ENCODE data around the gene CLPTM1L.

The CLPTM1L gene

DNA sequence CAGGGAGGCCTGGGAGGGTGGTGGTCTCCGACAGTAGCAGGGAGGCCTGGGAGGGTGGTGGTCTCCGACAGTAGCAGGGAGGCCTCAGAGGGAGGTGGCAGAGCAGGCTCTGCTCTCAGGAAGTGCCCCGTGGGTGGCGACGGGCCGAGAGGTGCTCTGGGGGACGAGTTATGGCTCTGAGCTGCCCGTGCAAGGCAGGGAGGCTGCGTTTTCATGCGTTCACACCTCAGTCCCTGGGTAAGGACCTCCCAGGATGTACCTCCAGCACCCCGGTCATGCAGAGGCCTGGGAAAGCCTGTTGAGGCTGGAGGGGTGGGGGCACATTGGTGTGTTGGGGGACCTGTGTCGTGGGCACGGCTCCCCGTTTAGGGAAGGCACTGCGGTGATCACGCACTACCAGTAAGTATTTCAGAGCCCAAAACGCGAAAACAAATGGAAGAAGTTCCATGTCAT lies 37.4 kb upstream of the CLPTM1L start:
- no peaks in the 10 kb centered on the region for H3K9me3 ChIP-seq (ENCODE audit: low read depth, low read length)
- no peak for TF ChIP-seq EZH2 (IDR thresholded peaks at IDR 0.05)
- no peak for TF ChIP-seq FOXP2 (optimal IDR thresholded peaks at IDR 0.05; ENCODE audit: control extremely low read depth, extremely low read length, insufficient read depth)
- no peak for TF ChIP-seq POLR2AphosphoS5 (IDR thresholded peaks at IDR 0.05; ENCODE audit: borderline replicate concordance, low read depth, low read length)
- no peak for DNase-seq (ENCODE audit: low read depth, low spot score)
- no peak overlapping the region for H3K9ac ChIP-seq (ENCODE audit: insufficient read length)
- no peaks in the 10 kb centered on the region for H3K36me3 ChIP-seq (ENCODE audit: insufficient read depth, low read length)
- H3K4me3 ChIP-seq, result no peak overlapping the region
- H3K27ac ChIP-seq, result no peak overlapping the region

DNA sequence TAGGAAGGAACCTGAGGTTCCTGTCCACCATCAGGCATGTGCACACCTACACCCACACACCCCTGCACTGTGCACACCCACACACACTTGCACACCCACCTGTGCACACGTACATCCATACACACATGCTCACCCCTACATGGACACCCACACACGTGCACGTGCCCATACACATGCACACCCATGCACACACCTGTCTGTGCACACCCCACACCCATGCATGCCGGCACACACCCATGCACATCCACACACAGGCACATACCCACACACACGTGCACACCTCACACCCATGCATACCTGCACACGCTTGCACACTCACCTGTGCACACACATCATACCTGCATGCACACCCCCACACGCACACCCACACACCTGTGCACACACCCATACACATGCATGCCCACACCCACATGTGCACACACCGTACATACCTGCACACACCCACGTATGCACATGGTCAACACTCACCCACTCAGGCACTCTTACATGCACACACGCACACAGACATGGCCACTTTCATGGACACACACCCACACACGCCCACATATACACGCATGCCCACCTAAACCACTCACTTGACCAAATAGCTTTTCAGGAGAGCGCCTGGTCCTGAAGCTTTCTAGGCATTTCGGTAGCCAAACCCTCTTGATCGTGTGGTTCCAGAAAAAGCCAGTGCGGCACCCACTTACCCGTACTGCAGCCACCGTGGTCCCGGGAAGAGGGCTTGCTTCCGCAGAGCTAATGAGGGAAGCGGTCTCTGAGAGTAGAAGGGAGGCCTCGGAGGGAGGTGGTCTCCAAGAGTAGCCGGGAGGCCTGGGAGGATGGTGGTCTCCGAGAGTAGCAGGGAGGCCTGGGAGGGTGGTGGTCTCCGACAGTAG lies 36.7 kb upstream of the CLPTM1L start:
- Histone ChIP-seq H3K9me3 (ENCODE audit: low read depth, low read length) (no peaks in the 10 kb centered on the region), H3K27ac (no peak overlapping the region), H3K9ac (ENCODE audit: insufficient read length) (no peak overlapping the region), H3K4me3 (no peak overlapping the region), H3K36me3 (ENCODE audit: insufficient read depth, low read length) (no peaks in the 10 kb centered on the region)
- TF ChIP-seq POLR2AphosphoS5 (IDR thresholded peaks at IDR 0.05; ENCODE audit: borderline replicate concordance, low read depth, low read length), result no peak
- TF ChIP-seq EZH2 (IDR thresholded peaks at IDR 0.05), result no peak
- no peak for TF ChIP-seq FOXP2 (optimal IDR thresholded peaks at IDR 0.05; ENCODE audit: control extremely low read depth, extremely low read length, insufficient read depth)
- no peak for DNase-seq (ENCODE audit: low read depth, low spot score)

- no peaks in the 10 kb centered on the region for H3K9me3 ChIP-seq (ENCODE audit: low read depth, low read length)
- no peak for DNase-seq (ENCODE audit: low read depth, low spot score)
- TF ChIP-seq EZH2 (IDR thresholded peaks at IDR 0.05) (no peak), POLR2AphosphoS5 (IDR thresholded peaks at IDR 0.05; ENCODE audit: borderline replicate concordance, low read depth, low read length) (no peak), FOXP2 (optimal IDR thresholded peaks at IDR 0.05; ENCODE audit: control extremely low read depth, extremely low read length, insufficient read depth) (no peak)
- H3K27ac ChIP-seq, result no peak overlapping the region
- H3K36me3 ChIP-seq (ENCODE audit: insufficient read depth, low read length), result no peaks in the 10 kb centered on the region
- H3K9ac ChIP-seq (ENCODE audit: insufficient read length), result no peak overlapping the region
- H3K4me3 ChIP-seq, result no peak overlapping the region
These were observed 36.0 kb upstream of the CLPTM1L start for GRCh38 chr5:1380910-1381309.

- DNase-seq (ENCODE audit: low read depth, low spot score), result no peak
- no peak for TF ChIP-seq POLR2AphosphoS5 (IDR thresholded peaks at IDR 0.05; ENCODE audit: borderline replicate concordance, low read depth, low read length)
- no peak for TF ChIP-seq FOXP2 (optimal IDR thresholded peaks at IDR 0.05; ENCODE audit: control extremely low read depth, extremely low read length, insufficient read depth)
- no peak for TF ChIP-seq EZH2 (IDR thresholded peaks at IDR 0.05)
- no peak overlapping the region for H3K27ac ChIP-seq
- H3K9ac ChIP-seq (ENCODE audit: insufficient read length), result no peak overlapping the region
- H3K36me3 ChIP-seq (ENCODE audit: insufficient read depth, low read length), result no peaks in the 10 kb centered on the region
- no peak overlapping the region for H3K4me3 ChIP-seq
- no peaks in the 10 kb centered on the region for H3K9me3 ChIP-seq (ENCODE audit: low read depth, low read length)
These were observed 35.3 kb upstream of the CLPTM1L start for GRCh38 chr5:1380011-1380817.

- H3K27ac ChIP-seq, result no peak overlapping the region
These were observed 34.2 kb upstream of the CLPTM1L start for GRCh38 chr5:1378866-1379659.

GRCh38 chr5:1378096-1378495 lies 33.2 kb upstream of the CLPTM1L start:
- TF ChIP-seq FOXP2 (optimal IDR thresholded peaks at IDR 0.05; ENCODE audit: control extremely low read depth, extremely low read length, insufficient read depth), result no peak
- no peak for TF ChIP-seq POLR2AphosphoS5 (IDR thresholded peaks at IDR 0.05; ENCODE audit: borderline replicate concordance, low read depth, low read length)
- no peak for TF ChIP-seq EZH2 (IDR thresholded peaks at IDR 0.05)
- Histone ChIP-seq H3K9me3 (ENCODE audit: low read depth, low read length) (no peaks in the 10 kb centered on the region), H3K27ac (no peak overlapping the region), H3K36me3 (ENCODE audit: insufficient read depth, low read length) (no peaks in the 10 kb centered on the region), H3K4me3 (no peak overlapping the region), H3K9ac (ENCODE audit: insufficient read length) (no peak overlapping the region)
- DNase-seq (ENCODE audit: low read depth, low spot score), result no peak

More at GRCh38 chr5:1378866-1379659, 34.2 kb upstream of the CLPTM1L start:
- H3K9ac ChIP-seq (ENCODE audit: insufficient read length), result no peak overlapping the region
- DNase-seq (ENCODE audit: low read depth, low spot score), result no peak
- no peak for TF ChIP-seq FOXP2 (optimal IDR thresholded peaks at IDR 0.05; ENCODE audit: control extremely low read depth, extremely low read length, insufficient read depth)
- no peak for TF ChIP-seq POLR2AphosphoS5 (IDR thresholded peaks at IDR 0.05; ENCODE audit: borderline replicate concordance, low read depth, low read length)
- TF ChIP-seq EZH2 (IDR thresholded peaks at IDR 0.05), result no peak
- H3K4me3 ChIP-seq, result no peak overlapping the region
- no peaks in the 10 kb centered on the region for H3K9me3 ChIP-seq (ENCODE audit: low read depth, low read length)
- H3K36me3 ChIP-seq (ENCODE audit: insufficient read depth, low read length), result no peaks in the 10 kb centered on the region

DNA sequence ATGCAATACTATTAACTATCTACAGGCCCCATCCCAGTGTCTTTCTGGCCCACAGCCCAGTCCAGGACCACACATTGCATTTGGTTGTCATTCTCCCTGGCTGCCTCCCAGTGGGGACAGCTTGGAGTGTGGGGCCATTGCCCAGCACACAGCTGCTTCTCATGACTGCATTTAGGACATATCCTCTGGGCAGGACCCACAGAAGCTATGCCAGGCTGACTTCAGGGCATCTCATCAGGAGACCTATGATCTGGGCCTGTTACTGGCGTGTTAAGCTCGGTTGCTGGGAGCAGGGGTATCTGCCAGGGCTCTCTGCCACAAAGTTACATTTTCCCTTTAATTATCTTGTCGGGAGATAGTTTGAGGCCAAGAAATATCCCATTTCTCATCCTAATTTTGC lies 32.1 kb upstream of the CLPTM1L start:
- no peaks in the 10 kb centered on the region for H3K36me3 ChIP-seq (ENCODE audit: insufficient read depth, low read length)
- no peak overlapping the region for H3K4me3 ChIP-seq
- no peaks in the 10 kb centered on the region for H3K9me3 ChIP-seq (ENCODE audit: low read depth, low read length)
- no peak overlapping the region for H3K9ac ChIP-seq (ENCODE audit: insufficient read length)
- no peak overlapping the region for H3K27ac ChIP-seq
- no peak for DNase-seq (ENCODE audit: low read depth, low spot score)
- TF ChIP-seq POLR2AphosphoS5 (IDR thresholded peaks at IDR 0.05; ENCODE audit: borderline replicate concordance, low read depth, low read length), result no peak
- no peak for TF ChIP-seq EZH2 (IDR thresholded peaks at IDR 0.05)
- TF ChIP-seq FOXP2 (optimal IDR thresholded peaks at IDR 0.05; ENCODE audit: control extremely low read depth, extremely low read length, insufficient read depth), result no peak
